Mononuclear cell (primary cell): ENCODE data around the gene AGL. TPM values are rescaled to one million over a fixed set of nuclear protein-coding genes. Genes with fewer than 3 reads are reported as not detected.
"Not testable (repeated sequence)": the region's sequence is repeated elsewhere in the genome, so short reads cannot be mapped to it uniquely, and the experiment has no call there.

Source experiments
- H3K27me3 ChIP-seq: 2 replicates; pipeline ENCODE4 v1.6.0; 2011; ENCODE audit warnings: low read length, control low read depth; ENCODE audit not compliant: insufficient read depth
- H3K4me1 ChIP-seq: 2 replicates; pipeline ENCODE4 v1.5.1; 2011; ENCODE audit warnings: mild to moderate bottlenecking, low read length, control low read depth; ENCODE audit not compliant: insufficient read depth
- H3K4me3 ChIP-seq: 2 replicates; pipeline ENCODE4 v1.5.1; 2011; ENCODE audit warnings: mild to moderate bottlenecking, low read length, moderate library complexity
- H3K9me3 ChIP-seq: 2 replicates; pipeline ENCODE4 v1.5.1; 2011; ENCODE audit warnings: low read depth, mild to moderate bottlenecking, control low read depth, low read length
- total RNA-seq: library from RNA; depleted of rRNA; stranded (reverse); fragments of >200 nt; gene quantifications from one replicate; pipeline ENCODE4 v1.2.3, GENCODE V29; 2012

AGL gene
- total RNA-seq, 1 donor: 6.1 TPM

DNA sequence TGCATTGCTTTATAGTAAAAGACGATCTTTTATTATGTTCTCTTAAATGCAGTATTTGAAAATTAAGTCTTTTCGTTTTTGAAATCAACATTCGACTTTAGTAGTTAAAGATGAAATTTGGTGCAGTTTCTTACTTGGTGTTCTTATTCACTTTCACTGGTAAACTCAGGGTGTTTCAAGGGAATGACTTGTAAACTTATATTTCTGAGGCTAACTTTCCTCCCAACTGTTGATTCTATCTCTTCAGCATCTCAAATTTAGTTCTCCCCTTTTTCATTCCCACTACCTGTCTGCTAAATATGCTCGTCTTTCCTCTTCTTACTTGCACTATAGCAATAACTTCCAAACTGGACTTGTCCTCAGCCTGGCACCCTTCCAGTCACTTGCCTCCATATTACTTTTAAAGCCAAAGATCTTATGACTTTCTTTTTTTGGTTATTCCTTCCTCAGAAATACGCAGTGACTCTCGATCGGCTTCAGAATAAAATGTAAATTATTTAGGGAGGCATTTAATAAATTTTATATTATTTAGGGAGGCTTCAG is 120.6 kb downstream of the AGL start:
- Histone ChIP-seq H3K4me1 (peaks cover 15% of the 10 kb centered on the region), H3K4me3 (peak overlapping the region; percentile 84), H3K9me3 (no peaks in the 10 kb centered on the region), H3K27me3 (no peaks in the 10 kb centered on the region)

DNA sequence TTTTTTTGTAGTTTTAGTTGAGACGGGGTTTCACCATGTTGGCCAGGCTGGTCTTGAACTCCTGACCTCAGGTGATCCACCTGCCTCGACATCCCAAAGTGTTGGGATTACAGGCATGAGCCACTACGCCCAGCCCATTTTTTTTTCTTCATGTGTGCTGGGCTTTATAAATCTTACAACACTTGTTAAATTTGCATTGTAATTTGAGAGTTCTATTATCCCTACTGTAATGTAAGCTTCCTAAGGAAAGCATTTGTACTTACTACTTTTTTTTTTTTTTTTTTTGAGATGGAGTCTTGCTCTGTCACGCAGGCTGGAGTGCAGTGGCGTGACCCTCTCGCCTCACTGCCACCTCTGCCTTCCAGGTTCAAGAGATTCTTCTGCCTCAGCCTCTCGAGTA is 121.9 kb downstream of the AGL start:
- H3K9me3 ChIP-seq, H3K27me3 ChIP-seq, H3K4me3 ChIP-seq: not testable (repeated sequence)
- H3K4me1 ChIP-seq: peaks cover 15% of the 10 kb centered on the region

Other genes starting within 250 kb of the AGL start
- not detected for gene PALMD, start 204.2 kb upstream of the AGL start, total RNA-seq
- 2.1 TPM for gene FRRS1, start 83.7 kb upstream of the AGL start, total RNA-seq
- gene SLC35A3, start 119.6 kb downstream of the AGL start, total RNA-seq: 31.0 TPM